GM23338 (cell line): ENCODE data around the gene ZFYVE27. TPM values are rescaled to one million over a fixed set of nuclear protein-coding genes. Genes with fewer than 3 reads are reported as not detected.

Source experiments
- ATAC-seq: fragments of 200-7000 bp; cut with Tn5 transposase; 3 replicates; pipeline ENCODE4 v1.9.1; 2020
- DNase-seq: peaks from one replicate; pipeline ENCODE4 v3.0.0-alpha.2; 2015; ENCODE audit warnings: low spot score
- H2AFZ ChIP-seq: fragments of 200-600 bp; sonication (generic); 2 replicates; pipeline ENCODE4 v1.8.0; 2016; ENCODE audit warnings: antibody characterized with exemption, mild to moderate bottlenecking, moderate library complexity
- H3F3A ChIP-seq: fragments of 200-600 bp; sonication (generic); replicated peaks from 2 replicates; pipeline ENCODE4 v1.8.0; 2017; ENCODE audit warnings: antibody characterized with exemption, mixed run types, low read depth
- H3K27ac ChIP-seq: fragments of 200-600 bp; sonication (generic); 2 replicates; pipeline ENCODE4 v1.6.1; 2016; ENCODE audit warnings: low read depth
- H3K27me3 ChIP-seq: fragments of 200-600 bp; sonication (generic); 2 replicates; pipeline ENCODE4 v1.8.0; 2016; ENCODE audit warnings: mild to moderate bottlenecking, mixed run types, moderate library complexity; ENCODE audit not compliant: insufficient read depth
- H3K36me3 ChIP-seq: fragments of 200-600 bp; sonication (generic); 2 replicates; pipeline ENCODE4 v1.8.0; 2016; ENCODE audit warnings: mild to moderate bottlenecking; ENCODE audit not compliant: insufficient read depth
- H3K4me1 ChIP-seq: fragments of 200-600 bp; sonication (generic); 2 replicates; pipeline ENCODE4 v1.8.0; 2016; ENCODE audit warnings: mild to moderate bottlenecking, moderate library complexity; ENCODE audit not compliant: insufficient read depth
- H3K4me2 ChIP-seq: fragments of 200-600 bp; sonication (generic); 2 replicates; pipeline ENCODE4 v1.7.1; 2017; ENCODE audit warnings: mixed run types
- H3K4me3 ChIP-seq: fragments of 200-600 bp; sonication (generic); 2 replicates; pipeline ENCODE4 v1.6.1; 2016; ENCODE audit warnings: mixed run types
- H3K79me2 ChIP-seq: fragments of 200-600 bp; sonication (generic); replicated peaks from 2 replicates; pipeline ENCODE4 v1.8.0; 2017; ENCODE audit warnings: mild to moderate bottlenecking; ENCODE audit not compliant: insufficient read depth
- H3K9me2 ChIP-seq: fragments of 200-600 bp; sonication (generic); 2 replicates; pipeline ENCODE4 v1.8.0; 2017; ENCODE audit not compliant: insufficient read depth
- H4K20me1 ChIP-seq: fragments of 200-600 bp; sonication (generic); replicated peaks from 2 replicates; pipeline ENCODE4 v1.8.0; 2017; ENCODE audit warnings: mild to moderate bottlenecking; ENCODE audit not compliant: insufficient read depth
- H3K27ac Mint-ChIP-seq: 2 replicates; pipeline ENCODE4 v1.8.0; 2020; ENCODE audit warnings: inconsistent platforms, mild to moderate bottlenecking, moderate library complexity, mixed read lengths
- H3K27me3 Mint-ChIP-seq: 3 replicates; pipeline ENCODE4 v1.8.0; 2022; ENCODE audit warnings: low read depth, mild to moderate bottlenecking, moderate library complexity, mixed read lengths, inconsistent platforms; ENCODE audit not compliant: insufficient read depth, poor library complexity
- H3K36me3 Mint-ChIP-seq: 3 replicates; pipeline ENCODE4 v1.8.0; 2021; ENCODE audit warnings: low read depth, mild to moderate bottlenecking, inconsistent platforms, moderate library complexity, mixed read lengths
- H3K4me1 Mint-ChIP-seq: 3 replicates; pipeline ENCODE4 v1.8.0; 2020; ENCODE audit warnings: mild to moderate bottlenecking, inconsistent platforms, mixed read lengths
- H3K4me3 Mint-ChIP-seq: 3 replicates; pipeline ENCODE4 v1.8.0; 2021; ENCODE audit warnings: moderate library complexity, mild to moderate bottlenecking, inconsistent platforms, mixed read lengths
- H3K9me3 Mint-ChIP-seq: 3 replicates; pipeline ENCODE4 v1.8.0; 2020; ENCODE audit warnings: moderate library complexity, mild to moderate bottlenecking, inconsistent platforms, mixed read lengths
- CREB1 ChIP-seq: fragments of 250-450 bp; sonication (Bioruptor Pico); IDR thresholded peaks from 2 replicates; pipeline ENCODE4 v1.5.0; 2020; ENCODE audit warnings: low read depth, mild to moderate bottlenecking, moderate library complexity
- JUNB ChIP-seq: IDR thresholded peaks from one replicate; pipeline ENCODE4 v1.6.1; 2016; ENCODE audit warnings: antibody characterized with exemption; ENCODE audit not compliant: unreplicated experiment
- NANOG ChIP-seq: IDR thresholded peaks from 2 replicates; pipeline ENCODE4 v1.6.1; 2016; ENCODE audit warnings: antibody characterized with exemption, borderline replicate concordance
- POLR2AphosphoS5 ChIP-seq: IDR thresholded peaks from 2 replicates; pipeline ENCODE4 v1.6.1; 2016; ENCODE audit warnings: antibody characterized with exemption, low read depth
- ZNF114 ChIP-seq: fragments of 250-450 bp; sonication (Bioruptor Pico); IDR thresholded peaks from 2 replicates; pipeline ENCODE4 v1.5.0; 2020; ENCODE audit warnings: mild to moderate bottlenecking, moderate library complexity
- polyA plus RNA-seq: library from polyadenylated mRNA; unstranded; fragments of >200 nt; fragmentation: Nextera tagmentation; extraction: Ambion mirVana; gene quantifications from 2 replicates; pipeline ENCODE4 v1.2.1, GENCODE V29; 2016
- total RNA-seq: library from RNA; depleted of rRNA; stranded (reverse); fragments of >200 nt; shearing (Covaris generic); gene quantifications from 2 replicates; pipeline ENCODE4 v1.2.3, GENCODE V29; 2014
- TF ChIP-seq, protein P1 (sequence below): IDR thresholded peaks from 2 replicates; pipeline ENCODE4 v1.6.1; 2016; ENCODE audit warnings: antibody characterized with exemption
- TF ChIP-seq, protein P2 (sequence below): fragments of 250-450 bp; sonication (Bioruptor Pico); IDR thresholded peaks from 2 replicates; pipeline ENCODE4 v1.5.0; 2020; ENCODE audit warnings: mild to moderate bottlenecking, moderate library complexity

The ZFYVE27 gene
- total and polyA plus RNA-seq, 2 experiments from 2014 or later, result 15.0 to 25.8 TPM

DNA sequence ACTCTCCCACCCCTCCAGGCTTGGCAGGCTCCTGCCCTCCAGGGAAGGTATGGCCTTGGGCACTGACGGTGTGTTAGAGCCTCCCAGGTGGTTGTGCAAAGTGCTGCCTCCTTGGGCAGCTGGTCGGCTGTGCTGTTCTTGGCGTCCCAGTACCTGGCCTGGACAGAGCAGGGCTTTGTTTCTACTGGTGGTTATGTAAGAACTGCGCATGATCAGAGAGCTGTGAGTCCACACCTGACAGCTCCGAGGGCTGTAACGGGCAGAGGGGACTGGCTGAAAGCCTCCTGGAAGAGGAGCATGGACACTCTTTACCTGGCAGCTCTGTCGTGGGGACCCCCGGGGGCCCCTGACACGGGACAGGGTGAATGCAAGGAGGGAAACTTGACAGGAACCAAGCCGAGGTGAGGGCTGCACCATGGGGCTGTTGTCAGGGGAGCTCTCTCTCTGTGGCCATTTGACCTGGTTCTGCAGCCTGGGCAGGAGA, 37.9 kb downstream of the ZFYVE27 start:
- ATAC-seq, result no peak
- Histone ChIP-seq H3K27ac (no peak overlapping the region), H3K4me2 (no peak overlapping the region), H2AFZ (no peak overlapping the region), H3K9me2 (no peaks in the 10 kb centered on the region), H3K27me3 (peaks cover 36% of the 10 kb centered on the region), H4K20me1 (no peaks in the 10 kb centered on the region; the same call in 1 of the 2 replicates), H3K4me1 (peaks cover 19% of the 10 kb centered on the region), H3K36me3 (no peaks in the 10 kb centered on the region; the same call in 1 of the 2 replicates), H3K4me3 (no peak overlapping the region), H3F3A (no peaks in the 10 kb centered on the region), H3K79me2 (no peaks in the 10 kb centered on the region)
- TF ChIP-seq, protein P1, sequence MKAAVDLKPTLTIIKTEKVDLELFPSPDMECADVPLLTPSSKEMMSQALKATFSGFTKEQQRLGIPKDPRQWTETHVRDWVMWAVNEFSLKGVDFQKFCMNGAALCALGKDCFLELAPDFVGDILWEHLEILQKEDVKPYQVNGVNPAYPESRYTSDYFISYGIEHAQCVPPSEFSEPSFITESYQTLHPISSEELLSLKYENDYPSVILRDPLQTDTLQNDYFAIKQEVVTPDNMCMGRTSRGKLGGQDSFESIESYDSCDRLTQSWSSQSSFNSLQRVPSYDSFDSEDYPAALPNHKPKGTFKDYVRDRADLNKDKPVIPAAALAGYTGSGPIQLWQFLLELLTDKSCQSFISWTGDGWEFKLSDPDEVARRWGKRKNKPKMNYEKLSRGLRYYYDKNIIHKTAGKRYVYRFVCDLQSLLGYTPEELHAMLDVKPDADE, result no peak
- TF ChIP-seq ZNF114 (no peak), NANOG (no peak), JUNB (no peak), POLR2AphosphoS5 (no peak), CREB1 (CRISPR knock-in tag) (no peak)
- TF ChIP-seq, protein P2, sequence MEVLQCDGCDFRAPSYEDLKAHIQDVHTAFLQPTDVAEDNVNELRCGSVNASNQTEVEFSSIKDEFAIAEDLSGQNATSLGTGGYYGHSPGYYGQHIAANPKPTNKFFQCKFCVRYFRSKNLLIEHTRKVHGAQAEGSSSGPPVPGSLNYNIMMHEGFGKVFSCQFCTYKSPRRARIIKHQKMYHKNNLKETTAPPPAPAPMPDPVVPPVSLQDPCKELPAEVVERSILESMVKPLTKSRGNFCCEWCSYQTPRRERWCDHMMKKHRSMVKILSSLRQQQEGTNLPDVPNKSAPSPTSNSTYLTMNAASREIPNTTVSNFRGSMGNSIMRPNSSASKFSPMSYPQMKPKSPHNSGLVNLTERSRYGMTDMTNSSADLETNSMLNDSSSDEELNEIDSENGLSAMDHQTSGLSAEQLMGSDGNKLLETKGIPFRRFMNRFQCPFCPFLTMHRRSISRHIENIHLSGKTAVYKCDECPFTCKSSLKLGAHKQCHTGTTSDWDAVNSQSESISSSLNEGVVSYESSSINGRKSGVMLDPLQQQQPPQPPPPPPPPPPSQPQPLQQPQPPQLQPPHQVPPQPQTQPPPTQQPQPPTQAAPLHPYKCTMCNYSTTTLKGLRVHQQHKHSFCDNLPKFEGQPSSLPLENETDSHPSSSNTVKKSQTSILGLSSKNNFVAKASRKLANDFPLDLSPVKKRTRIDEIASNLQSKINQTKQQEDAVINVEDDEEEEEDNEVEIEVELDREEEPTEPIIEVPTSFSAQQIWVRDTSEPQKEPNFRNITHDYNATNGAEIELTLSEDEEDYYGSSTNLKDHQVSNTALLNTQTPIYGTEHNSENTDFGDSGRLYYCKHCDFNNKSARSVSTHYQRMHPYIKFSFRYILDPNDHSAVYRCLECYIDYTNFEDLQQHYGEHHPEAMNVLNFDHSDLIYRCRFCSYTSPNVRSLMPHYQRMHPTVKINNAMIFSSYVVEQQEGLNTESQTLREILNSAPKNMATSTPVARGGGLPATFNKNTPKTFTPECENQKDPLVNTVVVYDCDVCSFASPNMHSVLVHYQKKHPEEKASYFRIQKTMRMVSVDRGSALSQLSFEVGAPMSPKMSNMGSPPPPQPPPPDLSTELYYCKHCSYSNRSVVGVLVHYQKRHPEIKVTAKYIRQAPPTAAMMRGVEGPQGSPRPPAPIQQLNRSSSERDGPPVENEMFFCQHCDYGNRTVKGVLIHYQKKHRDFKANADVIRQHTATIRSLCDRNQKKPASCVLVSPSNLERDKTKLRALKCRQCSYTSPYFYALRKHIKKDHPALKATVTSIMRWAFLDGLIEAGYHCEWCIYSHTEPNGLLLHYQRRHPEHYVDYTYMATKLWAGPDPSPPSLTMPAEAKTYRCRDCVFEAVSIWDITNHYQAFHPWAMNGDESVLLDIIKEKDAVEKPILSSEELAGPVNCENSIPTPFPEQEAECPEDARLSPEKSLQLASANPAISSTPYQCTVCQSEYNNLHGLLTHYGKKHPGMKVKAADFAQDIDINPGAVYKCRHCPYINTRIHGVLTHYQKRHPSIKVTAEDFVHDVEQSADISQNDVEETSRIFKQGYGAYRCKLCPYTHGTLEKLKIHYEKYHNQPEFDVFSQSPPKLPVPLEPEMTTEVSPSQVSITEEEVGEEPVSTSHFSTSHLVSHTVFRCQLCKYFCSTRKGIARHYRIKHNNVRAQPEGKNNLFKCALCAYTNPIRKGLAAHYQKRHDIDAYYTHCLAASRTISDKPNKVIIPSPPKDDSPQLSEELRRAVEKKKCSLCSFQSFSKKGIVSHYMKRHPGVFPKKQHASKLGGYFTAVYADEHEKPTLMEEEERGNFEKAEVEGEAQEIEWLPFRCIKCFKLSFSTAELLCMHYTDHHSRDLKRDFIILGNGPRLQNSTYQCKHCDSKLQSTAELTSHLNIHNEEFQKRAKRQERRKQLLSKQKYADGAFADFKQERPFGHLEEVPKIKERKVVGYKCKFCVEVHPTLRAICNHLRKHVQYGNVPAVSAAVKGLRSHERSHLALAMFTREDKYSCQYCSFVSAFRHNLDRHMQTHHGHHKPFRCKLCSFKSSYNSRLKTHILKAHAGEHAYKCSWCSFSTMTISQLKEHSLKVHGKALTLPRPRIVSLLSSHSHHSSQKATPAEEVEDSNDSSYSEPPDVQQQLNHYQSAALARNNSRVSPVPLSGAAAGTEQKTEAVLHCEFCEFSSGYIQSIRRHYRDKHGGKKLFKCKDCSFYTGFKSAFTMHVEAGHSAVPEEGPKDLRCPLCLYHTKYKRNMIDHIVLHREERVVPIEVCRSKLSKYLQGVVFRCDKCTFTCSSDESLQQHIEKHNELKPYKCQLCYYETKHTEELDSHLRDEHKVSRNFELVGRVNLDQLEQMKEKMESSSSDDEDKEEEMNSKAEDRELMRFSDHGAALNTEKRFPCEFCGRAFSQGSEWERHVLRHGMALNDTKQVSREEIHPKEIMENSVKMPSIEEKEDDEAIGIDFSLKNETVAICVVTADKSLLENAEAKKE (CRISPR knock-in tag), result no peak
- H3K27ac Mint-ChIP-seq, result no peak overlapping the region
- H3K27me3 Mint-ChIP-seq, result peaks cover 41% of the 10 kb centered on the region
- H3K4me3 Mint-ChIP-seq, result no peak overlapping the region
- H3K9me3 Mint-ChIP-seq, result peaks cover 3% of the 10 kb centered on the region; the same call in 2 of the 3 replicates
- H3K4me1 Mint-ChIP-seq, result peaks cover 25% of the 10 kb centered on the region
- no peak for DNase-seq
- H3K36me3 Mint-ChIP-seq, result no peaks in the 10 kb centered on the region; the same call in 2 of the 3 replicates
